Tibial nerve (tissue), 3 donors: ENCODE results near the gene SDCBP2.

ENCODE experiments used
- CTCF ChIP-seq, 5 experiments: fragments of 200-600 bp in 3 of 5; fragments of 450-650 bp in 2 of 5; sonication (generic) in 3 of 5; IDR thresholded peaks; one replicate each; pipeline ENCODE4 v1.5.1; 2016 to 2019; ENCODE audit warnings: antibody characterized with exemption in 5 of 5, mild to moderate bottlenecking in 3 of 5, moderate library complexity in 2 of 5
- POLR2A ChIP-seq, 2 donors: fragments of 450-650 bp; IDR thresholded peaks; one replicate each; pipeline ENCODE4 v1.6.1; 2017; ENCODE audit warnings: antibody characterized with exemption in 2 of 2, mild to moderate bottlenecking in 2 of 2, moderate library complexity in 2 of 2

GRCh38 chr20:1278993-1279392, 49.9 kb downstream of the SDCBP2 start:
- TF ChIP-seq CTCF (IDR thresholded peaks at IDR 0.05) (no peak), POLR2A (IDR thresholded peaks at IDR 0.05) (no peak)
